PC-9 (cell line): Measurements from ENCODE around the gene KLHL25. TPM values are rescaled to one million over a fixed set of nuclear protein-coding genes. Genes with fewer than 3 reads are reported as not detected.

Experiments used
- BruUV-seq: library from RNA; stranded (reverse); fragments of 400-500 nt; replicated peaks from 2 replicates; lab custom pipeline; 2021; lab: Mats Ljungman, UMichigan
- CTCF ChIA-PET: fragments of 300-600 bp; sonication (Branson Sonifier 250); formaldehyde crosslinking; loops from one replicate; lab custom pipeline; 2022; ENCODE audit warnings: antibody characterized with exemption; lab: Charles Lee
- POLR2A ChIA-PET: fragments of 300-600 bp; sonication (Branson Sonifier 250); formaldehyde crosslinking; loops from one replicate; lab custom pipeline; 2022; ENCODE audit warnings: antibody characterized with exemption; ENCODE audit not compliant: unreplicated experiment; lab: Charles Lee
- DNase-seq, 2 experiments: peaks; one replicate each; pipeline versions ENCODE4 v3.0.0 to v3.0.0-alpha.2; 2015 to 2022; ENCODE audit warnings: mixed read lengths in 1 of 2
- H2AFZ ChIP-seq: fragments of 200-600 bp; sonication (generic); 2 replicates; pipeline ENCODE4 v1.8.1; 2017; ENCODE audit warnings: antibody characterized with exemption
- H3F3A ChIP-seq: fragments of 200-600 bp; sonication (generic); 2 replicates; pipeline ENCODE4 v1.8.1; 2017; ENCODE audit warnings: antibody characterized with exemption, mild to moderate bottlenecking, low read depth; ENCODE audit not compliant: insufficient read depth
- H3K27ac ChIP-seq: fragments of 200-600 bp; sonication (generic); 2 replicates; pipeline ENCODE4 v1.6.1; 2016; ENCODE audit warnings: mixed run types
- H3K27me3 ChIP-seq: fragments of 200-600 bp; sonication (generic); 2 replicates; pipeline ENCODE4 v1.6.1; 2016; ENCODE audit warnings: low read depth, mixed run types; ENCODE audit not compliant: insufficient read depth
- H3K36me3 ChIP-seq: fragments of 200-600 bp; sonication (generic); 2 replicates; pipeline ENCODE4 v1.6.1; 2016; ENCODE audit warnings: low read depth, mixed run types
- H3K4me1 ChIP-seq: fragments of 200-600 bp; sonication (generic); replicated peaks from 2 replicates; pipeline ENCODE4 v1.6.1; 2016; ENCODE audit warnings: mixed run types; ENCODE audit not compliant: insufficient read depth
- H3K4me2 ChIP-seq: fragments of 200-600 bp; sonication (generic); 2 replicates; pipeline ENCODE4 v1.6.1; 2017; ENCODE audit warnings: mixed run types
- H3K4me3 ChIP-seq: fragments of 200-600 bp; sonication (generic); 2 replicates; pipeline ENCODE4 v1.6.1; 2016; ENCODE audit warnings: mixed run types
- H3K79me2 ChIP-seq: fragments of 200-600 bp; sonication (generic); 2 replicates; pipeline ENCODE4 v1.6.1; 2017; ENCODE audit warnings: low read depth, mixed run types
- H3K9me2 ChIP-seq: fragments of 200-600 bp; sonication (generic); 2 replicates; pipeline ENCODE4 v1.8.1; 2017; ENCODE audit warnings: mild to moderate bottlenecking; ENCODE audit not compliant: insufficient read depth
- H3K9me3 ChIP-seq: fragments of 200-600 bp; sonication (generic); 2 replicates; pipeline ENCODE4 v1.8.1; 2016; ENCODE audit warnings: low read depth; ENCODE audit not compliant: insufficient read depth
- H4K20me1 ChIP-seq: fragments of 200-600 bp; sonication (generic); 2 replicates; pipeline ENCODE4 v1.8.1; 2017; ENCODE audit not compliant: insufficient read depth
- EZH2 ChIP-seq: fragments of 200-600 bp; sonication (generic); IDR thresholded peaks from 2 replicates; pipeline ENCODE4 v1.8.0; 2017; ENCODE audit warnings: antibody characterized with exemption, low read depth
- intact Hi-C: fragments of 100-400 bp; cut with micrococcal nuclease; formaldehyde crosslinking; loops from one replicate; pipeline ENCODE4 v1.10.0; 2022; ENCODE audit not compliant: unreplicated experiment
- total RNA-seq: library from RNA; stranded (reverse); gene quantifications from 2 replicates; pipeline ENCODE4 v1.2.3, GENCODE V29; 2021
- TF ChIP-seq, protein P1 (sequence below): fragments of 200-600 bp; sonication (generic); conservative IDR thresholded peaks from 2 replicates; pipeline ENCODE4 v1.6.1; 2017; ENCODE audit warnings: mixed run types, antibody characterized with exemption, mild to moderate bottlenecking, moderate library complexity

KLHL25 gene
- total RNA-seq, 1 experiment from 2014 or later = 5.3 TPM

DNA sequence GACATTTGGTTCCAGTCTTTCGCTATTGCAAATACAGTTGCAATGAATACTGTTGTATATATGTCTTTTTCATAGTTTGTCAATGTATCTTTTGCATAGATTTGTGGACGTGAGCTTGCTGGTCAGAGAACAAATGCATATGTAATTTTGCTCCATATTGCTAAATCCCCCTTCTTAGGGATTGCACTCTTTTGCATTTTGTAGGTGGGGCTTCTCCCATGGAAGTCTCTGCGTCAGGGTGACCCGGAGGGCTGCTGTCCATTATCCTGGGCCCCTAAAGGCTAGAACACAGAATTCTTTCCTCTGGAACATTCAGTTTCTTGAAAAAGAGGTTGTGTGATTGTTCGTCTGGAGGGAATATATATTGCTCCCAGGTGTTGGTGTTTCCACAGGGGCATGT, 25.2 kb upstream of the KLHL25 start:
- no peaks in the 10 kb centered on the region for H3K9me3 ChIP-seq
- H4K20me1 ChIP-seq = no peaks in the 10 kb centered on the region; the same call in 1 of the 2 replicates
- H3K79me2 ChIP-seq = no peaks in the 10 kb centered on the region
- no peak overlapping the region for H3K4me3 ChIP-seq
- no peak overlapping the region for H3K4me2 ChIP-seq
- no peaks in the 10 kb centered on the region for H3F3A ChIP-seq
- no peaks in the 10 kb centered on the region for H3K4me1 ChIP-seq
- no peaks in the 10 kb centered on the region for H3K36me3 ChIP-seq
- no peaks in the 10 kb centered on the region for H3K27me3 ChIP-seq
- ChIA-PET CTCF (no interaction called here), POLR2A (no interaction called here)
- DNase-seq = no peak
- no peak overlapping the region for H3K27ac ChIP-seq
- no peaks in the 10 kb centered on the region for H3K9me2 ChIP-seq
- TF ChIP-seq EZH2 = no peak
- TF ChIP-seq, protein P1, sequence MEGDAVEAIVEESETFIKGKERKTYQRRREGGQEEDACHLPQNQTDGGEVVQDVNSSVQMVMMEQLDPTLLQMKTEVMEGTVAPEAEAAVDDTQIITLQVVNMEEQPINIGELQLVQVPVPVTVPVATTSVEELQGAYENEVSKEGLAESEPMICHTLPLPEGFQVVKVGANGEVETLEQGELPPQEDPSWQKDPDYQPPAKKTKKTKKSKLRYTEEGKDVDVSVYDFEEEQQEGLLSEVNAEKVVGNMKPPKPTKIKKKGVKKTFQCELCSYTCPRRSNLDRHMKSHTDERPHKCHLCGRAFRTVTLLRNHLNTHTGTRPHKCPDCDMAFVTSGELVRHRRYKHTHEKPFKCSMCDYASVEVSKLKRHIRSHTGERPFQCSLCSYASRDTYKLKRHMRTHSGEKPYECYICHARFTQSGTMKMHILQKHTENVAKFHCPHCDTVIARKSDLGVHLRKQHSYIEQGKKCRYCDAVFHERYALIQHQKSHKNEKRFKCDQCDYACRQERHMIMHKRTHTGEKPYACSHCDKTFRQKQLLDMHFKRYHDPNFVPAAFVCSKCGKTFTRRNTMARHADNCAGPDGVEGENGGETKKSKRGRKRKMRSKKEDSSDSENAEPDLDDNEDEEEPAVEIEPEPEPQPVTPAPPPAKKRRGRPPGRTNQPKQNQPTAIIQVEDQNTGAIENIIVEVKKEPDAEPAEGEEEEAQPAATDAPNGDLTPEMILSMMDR = no peak
- intact Hi-C loops = no loop called here
- no peak overlapping the region for H2AFZ ChIP-seq
- BruUV-seq = no TSS peak

DNA sequence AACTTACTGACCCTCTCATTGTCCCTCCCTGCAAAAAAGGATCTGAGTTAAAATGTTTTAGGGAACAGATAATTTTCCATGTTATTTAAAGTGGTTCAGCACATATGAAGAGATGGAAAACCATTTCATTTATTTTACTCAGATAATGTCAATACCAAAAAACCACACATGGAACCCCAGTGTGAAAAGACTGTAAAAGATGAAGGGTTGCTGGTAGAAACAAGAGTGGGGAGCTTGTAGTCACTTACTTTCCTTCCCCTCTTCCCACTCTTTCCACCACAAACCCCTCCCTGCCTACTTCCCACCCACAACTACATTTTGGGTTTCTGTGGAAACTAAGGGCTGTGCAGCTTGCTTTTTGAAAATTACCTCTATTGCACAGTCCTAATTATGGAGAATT, 18.5 kb upstream of the KLHL25 start:
- Histone ChIP-seq H3K27me3 (no peaks in the 10 kb centered on the region), H3K4me3 (no peak overlapping the region), H3K9me2 (no peaks in the 10 kb centered on the region), H3K79me2 (no peaks in the 10 kb centered on the region), H3K4me2 (no peak overlapping the region), H3K27ac (no peak overlapping the region), H4K20me1 (no peaks in the 10 kb centered on the region), H2AFZ (no peak overlapping the region), H3K9me3 (no peaks in the 10 kb centered on the region), H3K4me1 (no peaks in the 10 kb centered on the region), H3K36me3 (no peaks in the 10 kb centered on the region), H3F3A (no peaks in the 10 kb centered on the region)
- no TSS peak for BruUV-seq
- CTCF ChIA-PET = no interaction called here
- POLR2A ChIA-PET = no interaction called here
- DNase-seq = no peak
- TF ChIP-seq, protein P1 = no peak
- TF ChIP-seq EZH2 = no peak
- intact Hi-C loops = no loop called here

DNA sequence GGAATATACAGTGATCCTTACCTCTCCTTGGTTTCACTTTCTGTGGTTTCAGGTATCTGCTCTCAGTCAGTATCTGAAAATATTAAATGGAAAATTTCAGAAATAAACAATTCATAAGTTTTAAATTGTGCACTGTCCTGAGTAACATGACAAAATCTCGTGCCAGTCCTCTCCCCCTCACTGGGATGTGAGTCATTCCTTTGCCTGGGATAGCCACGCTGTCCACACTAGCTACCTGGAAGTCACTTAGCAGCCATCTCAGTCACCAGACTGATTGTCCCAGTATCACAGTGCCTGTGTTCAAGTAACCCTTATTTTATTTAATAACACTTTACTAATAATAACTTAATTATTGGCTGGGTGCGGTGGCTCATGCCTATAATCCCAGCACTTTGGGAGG, 15.3 kb upstream of the KLHL25 start:
- TF ChIP-seq, protein P1 = no peak
- no peak for TF ChIP-seq EZH2
- BruUV-seq = no TSS peak
- Histone ChIP-seq H3K9me3 (no peaks in the 10 kb centered on the region), H4K20me1 (no peaks in the 10 kb centered on the region), H3K27ac (no peak overlapping the region), H2AFZ (0 out of 2 replicates have a peak overlapping the region, but pooled peaks have one; percentile 39), H3K4me1 (no peaks in the 10 kb centered on the region), H3K4me2 (0 out of 2 replicates have a peak overlapping the region, but pooled peaks have one; percentile 10), H3F3A (no peaks in the 10 kb centered on the region), H3K9me2 (no peaks in the 10 kb centered on the region), H3K36me3 (no peaks in the 10 kb centered on the region), H3K79me2 (no peaks in the 10 kb centered on the region), H3K4me3 (no peak overlapping the region), H3K27me3 (no peaks in the 10 kb centered on the region)
- ChIA-PET POLR2A (interaction anchor here (0.6 kb wide), 1 partner anchor 430 kb away, joined by 4 read pairs; the partner anchor contains the start of gene AKAP13), CTCF (no interaction called here)
- intact Hi-C loops = no loop called here
- no peak for DNase-seq
